GM18861 (cell line): ENCODE results near the gene TFEB.
A peak's percentile ranks its signal among the peaks of the same experiment; 100 is the strongest.

Experiments
- ATAC-seq: cut with Tn5 transposase; IDR thresholded peaks from one replicate; pipeline ENCODE4 v1.9.1; 2021; ENCODE audit not compliant: unreplicated experiment

The TFEB gene

DNA sequence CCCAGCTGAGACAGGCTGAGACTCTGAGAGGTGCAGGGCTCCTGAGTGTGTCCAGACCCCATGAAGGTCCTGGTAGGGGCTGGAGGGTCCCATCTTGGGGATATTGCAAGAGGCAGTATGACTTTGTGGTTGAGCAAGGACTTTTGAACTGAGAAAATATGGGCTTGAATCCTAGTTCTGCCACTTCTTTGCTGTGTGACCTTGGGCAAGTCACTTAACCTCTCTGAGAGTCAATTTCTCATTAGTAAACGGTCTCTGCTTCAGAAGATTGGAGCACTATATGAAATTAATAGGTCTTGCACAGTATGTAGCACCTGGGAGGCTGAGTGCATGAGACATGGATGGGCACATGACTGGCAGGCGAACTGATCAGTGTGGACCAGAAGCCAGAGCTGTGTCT is 42.7 kb downstream of the TFEB start:
- no peak for ATAC-seq

DNA sequence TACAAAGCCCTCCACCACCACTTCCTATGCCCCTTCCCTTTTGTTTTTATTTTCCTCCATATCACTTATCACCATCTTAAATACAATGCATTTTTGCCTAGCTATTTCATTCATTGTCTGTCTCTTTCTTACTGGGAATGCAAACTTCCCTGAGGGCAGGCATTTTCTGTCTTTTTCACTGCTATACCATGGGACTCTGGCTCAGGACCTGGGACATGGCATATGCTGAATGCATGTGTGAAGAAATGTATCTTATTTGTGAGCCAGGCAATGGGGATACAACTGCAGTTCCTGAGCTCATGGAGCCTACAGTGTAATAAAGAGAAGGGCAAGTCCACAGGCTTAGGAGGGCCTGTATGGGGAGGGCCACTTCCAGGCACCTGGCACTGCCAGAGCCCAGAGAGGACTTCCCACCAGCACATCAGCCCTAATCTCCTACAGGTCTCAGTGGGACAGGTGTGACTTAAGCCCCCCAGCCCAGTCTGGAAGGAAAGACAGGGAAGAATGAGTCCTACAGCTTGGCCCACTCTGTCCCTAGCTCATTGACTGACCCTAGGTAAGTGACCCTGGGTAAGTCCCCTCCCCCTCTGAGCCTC is 43.2 kb downstream of the TFEB start:
- no peak for ATAC-seq

DNA sequence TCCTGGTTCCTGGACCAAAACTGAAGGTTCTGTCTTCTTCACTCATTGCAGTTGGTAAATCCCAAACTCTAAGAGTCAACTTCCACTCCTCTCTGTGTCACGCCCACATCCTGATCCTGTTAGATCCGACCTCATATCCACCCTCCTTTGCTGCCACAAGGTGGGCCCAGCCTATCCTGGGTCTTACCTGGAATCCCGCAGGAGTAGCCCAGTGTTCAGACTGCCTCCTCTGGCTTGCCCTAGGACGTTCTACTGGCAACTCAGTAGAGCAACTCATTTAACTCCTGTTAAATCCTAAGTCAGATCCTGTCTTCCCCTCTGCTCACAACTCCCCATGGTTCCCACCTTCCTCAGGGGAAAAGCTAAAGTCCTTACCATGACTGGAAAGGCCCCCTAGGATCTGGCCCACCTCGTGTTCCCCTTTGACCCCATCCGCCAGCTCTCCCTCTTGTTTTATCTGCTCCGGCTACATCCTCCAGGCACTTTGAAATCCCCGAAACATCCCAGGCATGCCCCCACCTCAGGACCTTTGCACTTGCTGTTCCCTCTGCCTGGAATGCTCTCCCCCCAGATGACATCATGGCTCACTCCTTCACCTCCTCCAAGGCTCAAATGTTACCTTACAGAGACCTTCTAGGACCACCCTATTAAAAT is 43.9 kb downstream of the TFEB start:
- no peak for ATAC-seq

DNA sequence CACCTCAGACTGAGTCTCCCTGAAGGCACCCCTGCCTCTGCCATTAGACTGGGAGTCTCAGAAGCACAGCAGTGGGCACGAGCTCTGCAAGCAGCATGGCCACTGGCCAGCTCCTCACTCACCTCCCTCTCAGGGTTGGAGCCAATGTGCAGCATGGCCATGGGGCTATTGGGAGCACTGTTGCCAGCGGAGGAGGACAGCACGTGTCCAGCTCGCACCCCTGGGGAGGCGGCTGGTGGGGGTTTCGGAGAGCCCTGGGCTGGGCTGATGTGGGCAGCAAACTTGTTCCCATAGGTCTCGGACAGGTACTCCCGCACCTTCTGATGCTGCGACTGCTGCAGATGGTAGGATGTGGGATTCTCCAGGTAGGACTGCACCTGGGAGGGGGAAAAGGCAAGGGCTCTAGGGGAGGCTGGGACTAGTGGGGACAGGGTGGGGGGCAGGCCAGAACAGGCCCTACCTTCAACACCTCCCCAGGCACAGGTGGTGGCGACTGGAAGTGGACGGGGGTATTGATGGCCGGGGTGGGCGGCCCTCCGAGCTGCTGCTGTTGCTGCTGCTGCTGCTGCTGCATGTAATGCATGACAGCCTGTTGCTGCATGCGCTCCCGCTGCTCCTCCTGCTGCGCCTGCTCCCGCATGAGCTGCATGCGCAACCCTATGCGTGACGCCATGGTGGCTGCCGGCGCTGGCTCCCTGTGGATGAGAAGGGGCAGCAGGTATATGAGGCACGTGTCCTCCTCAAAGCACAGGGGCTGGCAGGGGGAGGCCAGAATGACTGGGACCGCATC is 44.7 kb downstream of the TFEB start:
- ATAC-seq = no peak

DNA sequence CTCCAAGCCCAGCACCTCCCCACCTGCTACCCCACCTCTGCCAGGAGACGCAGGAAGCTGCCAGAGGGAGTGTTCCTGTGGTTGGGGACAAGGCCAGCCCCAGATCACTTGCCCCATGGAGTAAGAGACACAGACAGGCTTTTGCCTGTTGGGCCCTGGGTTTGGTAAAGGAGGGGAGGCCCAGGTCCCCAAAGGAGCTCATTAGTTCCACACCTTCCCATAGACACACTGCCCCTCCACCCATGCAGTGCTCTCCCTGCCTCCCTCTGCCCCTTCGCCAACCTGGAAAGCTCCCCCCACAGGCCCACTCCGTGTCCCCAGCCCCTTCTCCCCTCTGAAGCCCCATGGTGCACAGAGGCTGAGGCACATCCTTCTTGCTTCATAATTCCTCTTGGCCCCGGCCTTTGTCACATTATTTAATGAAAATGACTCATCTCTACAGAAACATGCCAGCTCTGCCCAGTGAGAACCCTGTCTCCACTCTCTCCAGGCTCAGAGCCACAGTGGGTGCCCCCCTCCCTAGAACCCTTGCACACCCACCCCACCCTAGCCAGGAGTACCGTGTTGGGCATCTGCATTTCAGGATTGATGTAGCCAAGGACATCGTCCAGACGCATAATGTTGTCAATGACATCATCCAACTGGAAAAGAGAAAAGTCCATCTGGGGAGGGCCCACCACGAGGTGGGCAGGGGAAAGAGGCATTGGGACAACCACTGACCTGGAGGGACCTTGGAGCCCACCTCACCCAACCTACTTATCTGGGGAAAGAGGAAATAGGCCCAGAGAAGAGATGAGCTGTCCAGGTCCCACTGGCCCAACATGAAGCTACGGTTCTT is 46.0 kb downstream of the TFEB start:
- ATAC-seq = no peak

DNA sequence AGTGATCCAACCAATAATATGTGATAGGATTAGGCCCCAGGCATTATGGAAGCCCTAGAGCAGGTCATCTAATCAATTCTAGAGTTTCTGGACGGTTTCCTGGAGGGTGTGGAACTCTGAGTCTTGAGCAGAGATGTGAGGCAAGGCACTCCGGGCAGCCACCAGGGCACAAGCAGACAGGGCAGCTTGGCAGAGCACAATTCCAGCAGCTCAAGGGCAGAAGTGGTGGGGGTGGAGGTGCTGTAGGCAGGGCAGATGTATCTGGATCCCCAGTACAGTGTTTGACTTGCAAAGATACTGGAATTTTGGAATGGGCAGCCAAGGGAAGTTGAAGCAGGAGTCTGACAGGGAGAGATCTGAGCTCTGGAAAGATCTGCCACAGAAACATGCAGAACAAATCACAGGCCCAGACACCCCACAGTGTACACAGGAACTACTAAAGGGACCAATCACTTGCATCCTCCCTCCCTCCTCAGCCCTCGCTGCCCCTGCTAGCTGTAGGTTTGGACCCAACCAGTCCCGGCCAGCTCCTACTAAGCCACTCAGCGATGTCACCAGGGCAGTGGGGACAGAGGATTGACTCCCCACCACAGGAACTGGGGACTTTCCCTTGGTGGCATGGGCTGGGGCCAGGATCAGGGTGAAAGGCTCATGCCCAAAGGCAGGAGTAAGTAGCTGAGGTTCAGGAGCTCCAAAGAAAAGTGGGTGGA is 47.0 kb downstream of the TFEB start:
- no peak for ATAC-seq

DNA sequence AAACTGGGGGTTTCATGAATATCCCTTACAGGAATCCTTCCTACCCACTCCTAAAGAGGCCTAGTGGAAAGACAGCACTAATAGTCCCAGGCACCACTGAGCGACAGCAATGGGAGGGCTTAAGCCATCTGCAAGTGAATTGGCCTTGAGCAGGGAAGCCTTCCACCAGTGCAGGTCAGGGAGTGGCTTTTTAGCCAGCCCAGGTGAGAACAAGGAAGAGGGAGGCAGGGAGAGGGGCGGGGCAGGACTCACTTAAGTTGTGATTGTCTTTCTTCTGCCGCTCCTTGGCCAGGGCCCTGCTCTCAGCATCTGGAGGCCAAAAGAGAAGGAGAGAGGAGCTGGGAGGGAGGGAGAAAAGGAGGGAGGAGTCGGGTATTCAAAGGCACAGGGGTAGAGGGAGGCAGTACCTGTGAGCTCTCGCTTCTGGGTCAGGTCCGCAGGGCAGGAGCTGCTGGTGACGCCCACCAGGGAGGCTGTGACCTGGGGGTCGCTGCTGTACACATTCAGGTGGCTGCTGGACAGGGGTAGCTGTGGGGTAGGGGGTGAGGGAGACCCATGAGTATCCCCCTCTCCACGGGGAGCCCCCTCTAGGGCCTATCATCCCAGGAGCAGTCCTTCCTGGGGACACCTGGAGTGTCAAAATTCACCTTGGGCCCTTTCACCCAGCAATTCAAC is 47.8 kb downstream of the TFEB start:
- no peak for ATAC-seq

DNA sequence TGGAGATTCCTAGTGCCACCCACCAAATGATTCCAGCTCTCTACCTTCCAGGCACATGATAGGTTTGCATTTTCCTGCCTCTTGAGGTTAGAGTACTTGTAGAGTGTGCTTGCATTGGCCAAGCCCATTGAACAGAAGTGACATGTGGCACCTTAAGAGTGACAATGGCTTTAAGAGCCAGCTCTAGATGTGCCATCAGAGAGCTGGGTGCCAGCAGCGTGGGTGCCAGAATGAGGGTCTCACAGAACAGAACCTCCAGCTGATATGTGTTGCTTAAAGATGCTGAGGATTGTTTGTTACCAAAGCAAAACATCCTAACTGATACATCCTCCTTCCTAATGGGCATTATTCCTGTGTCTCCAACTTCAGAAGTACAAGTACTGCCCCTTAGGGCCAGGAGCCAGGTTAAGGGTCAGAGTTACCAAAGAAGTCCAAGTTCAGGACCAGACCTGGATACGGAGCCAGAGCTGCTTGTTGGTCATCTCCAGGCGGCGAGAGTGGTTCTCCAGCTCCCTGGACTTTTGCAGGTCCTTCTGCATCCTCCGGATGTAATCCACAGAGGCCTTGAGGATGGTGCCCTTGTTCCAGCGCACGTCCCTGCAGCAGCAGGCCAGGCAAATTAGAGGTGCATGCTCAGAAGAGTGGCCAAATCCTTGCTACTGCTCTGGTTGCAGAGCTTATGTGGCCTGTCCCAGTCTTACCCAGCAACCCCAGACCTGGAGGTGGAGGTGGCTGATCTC is 49.6 kb downstream of the TFEB start:
- ATAC-seq = no peak

DNA sequence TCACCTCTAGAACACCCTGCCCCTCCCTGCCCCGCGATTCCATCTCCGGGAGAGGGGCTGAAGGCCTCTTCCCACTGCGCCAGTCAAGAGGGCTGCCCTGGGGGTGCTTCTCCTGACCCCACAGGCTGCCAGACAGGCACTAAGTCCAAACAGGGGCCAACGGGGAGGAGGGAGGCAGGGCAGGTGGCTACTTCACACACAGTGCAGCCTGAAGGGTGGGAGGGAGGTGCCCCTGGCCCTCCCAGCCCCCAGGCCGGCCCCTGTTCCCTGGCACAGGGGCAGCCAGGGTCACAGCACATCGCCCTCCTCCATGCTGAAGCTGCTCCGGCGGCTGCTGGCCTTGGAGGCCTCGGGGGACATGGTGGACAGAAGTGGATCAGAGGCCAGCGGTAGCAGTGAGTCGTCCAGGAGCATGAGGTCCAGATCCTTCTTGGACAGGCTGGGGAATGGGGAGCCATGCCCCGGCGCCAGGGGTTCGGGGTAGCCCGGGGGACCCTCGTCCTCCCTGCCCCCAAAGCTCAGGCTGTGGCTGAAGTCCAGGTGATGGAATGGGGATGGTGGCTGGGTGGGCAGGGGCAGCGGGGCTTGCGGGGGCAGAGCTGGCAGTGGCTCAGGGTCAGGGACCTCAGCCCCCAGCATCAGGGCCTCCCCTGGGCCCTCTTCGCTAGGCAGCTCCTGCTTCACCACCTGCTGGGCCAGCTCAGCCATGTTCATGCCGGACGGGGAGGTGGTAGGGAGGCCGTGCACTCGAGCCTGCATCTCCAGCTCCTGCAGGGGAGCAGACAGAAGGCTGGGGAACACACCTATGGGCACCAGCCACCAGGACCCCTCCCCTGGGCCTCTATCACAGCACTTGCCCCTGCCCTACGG is 50.9 kb downstream of the TFEB start:
- no peak for ATAC-seq

DNA sequence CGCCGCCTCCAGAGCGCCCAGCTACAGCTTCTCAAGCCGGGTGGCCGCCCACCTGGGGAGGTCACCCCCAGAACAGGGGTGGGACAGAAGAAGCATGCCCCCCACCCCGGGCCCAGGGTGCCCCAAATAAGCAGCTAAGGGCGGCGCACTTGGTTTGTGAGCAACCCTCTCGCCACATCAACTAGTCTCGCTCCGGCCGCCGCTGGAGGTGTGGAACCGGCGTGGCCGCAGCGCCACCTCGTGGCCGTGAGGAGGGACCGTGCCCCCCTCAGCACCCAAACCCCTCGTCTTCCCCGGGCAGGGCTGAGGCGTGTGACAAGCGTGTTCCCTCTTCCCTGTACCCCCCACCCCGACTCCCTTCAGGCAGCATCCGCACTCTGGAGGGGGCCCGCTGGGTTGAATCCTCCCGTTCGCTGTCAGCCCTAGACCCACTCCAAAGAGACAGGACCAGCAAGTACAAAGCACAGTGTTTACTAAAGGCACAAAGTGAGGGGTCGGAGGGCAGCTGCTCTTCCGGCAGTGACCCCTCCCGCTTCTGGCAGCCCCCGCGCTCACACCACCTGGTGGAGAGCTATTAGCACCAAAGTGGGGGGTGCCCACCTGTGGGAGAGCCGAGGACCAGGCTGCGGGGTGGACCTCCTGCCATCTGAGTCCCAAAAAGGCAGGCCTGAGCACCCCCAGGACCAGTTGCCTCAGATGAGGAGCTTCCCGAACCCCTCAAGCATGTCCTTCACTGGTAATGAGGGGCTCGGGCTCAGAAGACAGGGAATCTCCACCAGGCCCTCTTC is 51.7 kb downstream of the TFEB start:
- ATAC-seq = peak; percentile 48

DNA sequence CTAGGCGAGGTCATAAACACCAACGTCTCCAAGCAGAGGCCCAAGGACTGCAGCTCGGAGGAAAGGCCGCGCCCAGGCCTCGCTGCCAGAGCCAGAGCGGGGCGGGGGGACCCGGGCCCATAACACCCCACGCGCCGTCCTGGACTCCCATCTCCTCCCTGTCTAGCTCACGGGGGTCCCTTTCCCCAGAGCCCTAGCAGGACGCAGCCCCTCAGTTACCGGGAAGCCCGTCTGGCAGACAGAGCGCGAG is 52.2 kb downstream of the TFEB start:
- ATAC-seq = no peak

DNA sequence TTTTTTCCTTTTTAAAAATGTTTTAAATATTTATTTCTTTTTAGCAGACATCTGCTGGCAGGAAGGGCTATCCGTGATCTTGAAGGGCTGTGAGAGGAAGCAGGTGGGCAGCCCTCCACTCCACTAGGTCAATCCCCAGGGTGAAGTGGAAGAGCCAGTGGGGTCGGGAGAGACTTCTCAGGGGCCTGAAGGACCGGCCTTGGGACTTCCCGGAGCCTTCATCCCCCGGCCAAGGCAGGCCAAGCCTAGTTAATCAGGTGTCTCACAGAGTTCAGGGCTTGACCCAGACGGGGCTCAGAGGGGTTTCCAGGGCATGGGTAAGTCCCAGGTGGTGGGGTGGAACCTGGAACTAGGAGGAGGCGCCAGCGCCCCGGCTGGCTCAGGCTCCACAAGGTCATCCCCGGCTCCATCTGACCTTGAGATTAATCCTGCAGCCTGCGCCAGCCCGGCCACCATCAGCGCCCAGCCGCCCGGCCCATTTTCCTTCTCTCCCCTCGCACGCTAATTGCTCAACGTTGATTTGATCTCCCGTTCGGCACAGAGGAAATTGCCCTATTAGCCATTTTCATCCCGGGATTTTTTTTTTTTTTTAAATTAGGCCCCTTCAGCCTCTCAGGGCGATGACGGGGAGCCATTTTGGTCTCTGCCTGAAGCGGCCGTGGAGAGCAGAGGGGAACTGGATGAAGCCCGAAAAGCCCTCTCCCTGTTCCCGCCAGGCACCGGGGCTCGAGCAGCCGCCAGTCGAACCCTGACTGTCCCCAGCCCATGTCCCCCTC is 52.7 kb downstream of the TFEB start:
- no peak for ATAC-seq

DNA sequence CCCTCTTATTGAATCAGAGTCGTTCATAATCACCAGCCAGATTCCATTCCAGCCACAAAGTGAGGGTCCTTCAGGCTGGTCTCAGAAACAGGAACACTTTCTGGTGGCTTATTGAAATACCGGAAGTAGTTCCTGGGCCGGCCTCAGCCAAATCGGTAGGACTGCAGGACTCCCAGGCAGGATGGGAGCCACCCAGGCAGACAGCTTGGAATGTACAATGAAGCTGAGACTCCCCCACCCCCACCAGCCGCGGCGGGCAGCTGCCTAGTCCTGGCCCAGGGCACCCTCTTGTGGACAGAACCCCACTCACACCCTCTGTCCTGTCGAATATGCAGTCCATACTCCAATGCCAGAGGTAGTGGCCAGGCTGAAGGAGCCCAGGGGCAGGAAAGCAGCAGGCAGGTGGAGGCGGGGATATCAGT is 53.3 kb downstream of the TFEB start:
- ATAC-seq = peak; percentile 41

DNA sequence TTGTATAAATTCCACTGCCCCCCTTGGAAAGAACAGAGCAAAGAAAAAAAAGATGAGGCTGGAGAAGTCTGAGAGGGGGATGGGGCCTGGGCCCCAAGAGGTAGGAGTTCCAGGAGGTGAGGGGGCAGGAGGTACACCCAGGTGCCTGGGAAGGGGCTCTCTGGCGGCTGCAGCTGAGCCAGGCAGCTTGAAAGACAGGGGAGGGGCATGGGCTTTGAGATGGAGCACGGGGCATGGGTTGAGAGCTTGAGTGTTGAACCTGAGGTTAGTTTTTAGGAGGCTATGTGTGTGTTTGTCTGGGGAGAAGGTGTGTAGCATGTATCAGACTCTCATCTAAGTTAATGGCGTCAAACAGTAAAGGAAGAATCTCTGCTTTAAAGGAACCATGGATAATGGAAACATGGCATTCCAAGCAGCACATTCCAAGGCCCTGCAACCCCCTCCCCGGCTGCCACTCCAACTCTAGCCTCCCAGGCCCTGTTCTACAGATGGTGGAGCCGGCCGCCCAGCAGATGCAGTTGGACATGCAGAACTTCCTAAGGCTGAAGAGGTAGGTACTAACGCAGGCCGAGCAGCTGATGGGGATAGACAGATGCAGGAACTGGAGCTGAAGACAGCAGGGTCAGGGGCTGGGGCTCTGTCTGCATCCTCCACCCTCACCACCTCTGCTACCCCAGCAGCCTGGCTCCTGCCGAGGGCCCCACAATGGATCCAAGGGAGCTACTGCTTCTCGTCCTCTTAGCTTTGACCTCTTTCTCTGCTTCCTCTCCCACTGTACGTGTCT is 55.0 kb downstream of the TFEB start:
- no peak for ATAC-seq

DNA sequence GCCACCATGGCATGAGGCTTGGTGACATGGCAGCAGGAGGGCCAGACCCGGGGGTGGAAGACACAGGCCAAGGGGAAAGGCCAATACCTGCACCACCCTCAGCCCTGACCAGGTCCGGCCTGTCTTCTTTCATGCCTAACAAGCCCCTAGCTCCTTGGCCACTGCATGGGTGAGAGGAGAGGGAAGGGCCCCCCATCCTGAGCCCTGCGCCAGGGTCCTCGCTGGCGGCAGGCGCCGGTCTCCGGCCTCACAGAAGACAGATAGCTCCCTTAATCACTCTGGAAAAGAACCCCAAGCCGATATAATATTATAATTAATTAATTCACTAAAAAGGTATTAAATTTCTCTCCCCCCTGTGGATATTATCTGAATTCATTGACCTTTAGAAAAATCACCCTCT is 55.7 kb downstream of the TFEB start:
- no peak for ATAC-seq

DNA sequence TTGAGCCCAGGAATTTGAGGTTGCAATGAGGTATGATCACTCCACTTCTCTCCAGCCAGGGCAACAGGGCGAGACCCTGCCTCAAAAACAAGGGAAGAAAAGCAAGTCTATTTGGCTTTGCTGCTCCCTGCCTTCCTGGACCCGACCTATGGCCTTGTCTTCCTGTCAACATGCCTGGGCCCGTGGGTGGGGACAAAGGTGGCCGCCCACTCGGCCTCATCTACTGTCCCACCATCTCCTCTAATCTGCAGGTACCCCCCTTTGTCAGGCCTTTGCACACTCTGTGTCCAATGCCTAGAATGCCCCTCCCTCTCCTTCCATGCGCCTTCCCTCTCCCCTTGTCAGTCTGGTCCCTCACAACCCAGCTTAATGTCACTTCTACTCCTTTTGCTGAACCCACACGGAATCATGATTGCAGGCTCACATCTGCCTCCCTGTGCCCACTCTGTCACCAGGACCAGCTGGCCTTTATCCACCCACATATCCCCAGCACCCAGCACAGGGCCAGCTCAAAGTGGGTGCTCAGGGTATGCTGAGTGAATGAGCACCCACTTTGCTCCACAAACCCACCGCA is 56.8 kb downstream of the TFEB start:
- no peak for ATAC-seq
